HEK293T (cell line): Measurements from ENCODE around the gene STEAP3.

ENCODE experiments used
- CTCF ChIA-PET: fragments of 350-600 bp; formaldehyde crosslinking; extraction: SDS; loops from one replicate; lab custom pipeline; 2021; ENCODE audit warnings: antibody characterized with exemption, inconsistent platforms; lab: Yijun Ruan, JAX
- POLR2A ChIA-PET: fragments of 350-600 bp; formaldehyde crosslinking; extraction: SDS; loops from one replicate; lab custom pipeline; 2020; ENCODE audit warnings: antibody characterized with exemption, inconsistent platforms; lab: Yijun Ruan, JAX
- DNase-seq: peaks from one replicate; pipeline ENCODE4 v3.0.0; 2012; ENCODE audit warnings: mixed read lengths; ENCODE audit errors: extremely low spot score
- ARNT ChIP-seq: fragments of 450-650 bp; IDR thresholded peaks from 2 replicates; pipeline ENCODE4 v1.6.1; 2017; ENCODE audit warnings: mild to moderate bottlenecking
- BHLHE40 ChIP-seq: fragments of 450-650 bp; IDR thresholded peaks from 2 replicates; pipeline ENCODE4 v1.6.1; 2016; ENCODE audit warnings: mild to moderate bottlenecking, moderate library complexity, borderline replicate concordance
- CTBP1 ChIP-seq: fragments of 450-650 bp; IDR thresholded peaks from 2 replicates; pipeline ENCODE4 v1.6.1; 2016; ENCODE audit warnings: borderline replicate concordance
- ELF4 ChIP-seq: fragments of 450-650 bp; IDR thresholded peaks from 2 replicates; pipeline ENCODE4 v1.6.1; 2017; ENCODE audit warnings: antibody characterized with exemption
- FOXA1 ChIP-seq: fragments of 450-650 bp; IDR thresholded peaks from 2 replicates; pipeline ENCODE4 v1.6.1; 2016; ENCODE audit warnings: mild to moderate bottlenecking
- FOXK2 ChIP-seq: fragments of 450-650 bp; IDR thresholded peaks from 2 replicates; pipeline ENCODE4 v1.6.1; 2016; ENCODE audit warnings: mild to moderate bottlenecking
- FOXM1 ChIP-seq: fragments of 450-650 bp; IDR thresholded peaks from 2 replicates; pipeline ENCODE4 v1.6.1; 2017; ENCODE audit warnings: mild to moderate bottlenecking, borderline replicate concordance
- HDGF ChIP-seq: fragments of 450-650 bp; IDR thresholded peaks from 2 replicates; pipeline ENCODE4 v1.6.1; 2017; ENCODE audit warnings: antibody characterized with exemption, borderline replicate concordance
- L3MBTL2 ChIP-seq: fragments of 450-650 bp; conservative IDR thresholded peaks from 2 replicates; pipeline ENCODE4 v1.6.1; 2016; ENCODE audit warnings: mild to moderate bottlenecking
- LEF1 ChIP-seq: fragments of 450-650 bp; IDR thresholded peaks from 2 replicates; pipeline ENCODE4 v1.6.1; 2017; ENCODE audit warnings: mild to moderate bottlenecking, borderline replicate concordance
- NFRKB ChIP-seq: fragments of 450-650 bp; IDR thresholded peaks from 2 replicates; pipeline ENCODE4 v1.6.1; 2016; ENCODE audit warnings: mild to moderate bottlenecking, moderate library complexity
- PKNOX1 ChIP-seq: fragments of 450-650 bp; IDR thresholded peaks from 2 replicates; pipeline ENCODE4 v1.6.1; 2016
- SP1 ChIP-seq: fragments of 450-650 bp; IDR thresholded peaks from 2 replicates; pipeline ENCODE4 v1.6.1; 2017
- SUZ12 ChIP-seq: fragments of 450-650 bp; IDR thresholded peaks from 2 replicates; pipeline ENCODE4 v1.6.1; 2016; ENCODE audit warnings: mild to moderate bottlenecking
- TARDBP ChIP-seq: fragments of 450-650 bp; IDR thresholded peaks from 2 replicates; pipeline ENCODE4 v1.6.1; 2016
- ZNF384 ChIP-seq: fragments of 450-650 bp; IDR thresholded peaks from 2 replicates; pipeline ENCODE4 v1.6.1; 2016

The STEAP3 gene

GRCh38 chr2:119202610-119203310 lies 20.9 kb upstream of the STEAP3 start:
- CTCF ChIA-PET = interaction anchor here (0.7 kb wide), 2 partner anchors 1822 to 1996 kb away, joined by 3 read pairs; no protein-coding TSS in a partner anchor

GRCh38 chr2:119204525-119204924 lies 19.1 kb upstream of the STEAP3 start:
- TF ChIP-seq HDGF (no peak), PKNOX1 (no peak), CTBP1 (no peak), SP1 (no peak), TARDBP (no peak), LEF1 (no peak), ARNT (no peak), FOXK2 (no peak), SUZ12 (no peak), FOXA1 (no peak), NFRKB (no peak), L3MBTL2 (no peak), FOXM1 (no peak), BHLHE40 (no peak), ZNF384 (no peak), ELF4 (no peak)
- ChIA-PET CTCF (no interaction called here), POLR2A (no interaction called here)
- no peak for DNase-seq

More at GRCh38 chr2:119202610-119203310, 20.9 kb upstream of the STEAP3 start:
- POLR2A ChIA-PET = no interaction called here
- TF ChIP-seq SUZ12 (no peak), FOXM1 (no peak), PKNOX1 (no peak), L3MBTL2 (no peak), FOXK2 (no peak), FOXA1 (no peak), ZNF384 (no peak), TARDBP (no peak), SP1 (no peak), LEF1 (no peak), NFRKB (no peak), ELF4 (no peak), CTBP1 (no peak), BHLHE40 (no peak), ARNT (no peak)
- DNase-seq = no peak

- ChIA-PET POLR2A (no interaction called here), CTCF (no interaction called here)
- TF ChIP-seq SP1 (no peak), LEF1 (no peak), CTBP1 (no peak), SUZ12 (no peak), FOXA1 (no peak), ARNT (no peak), FOXK2 (no peak), BHLHE40 (no peak), HDGF (no peak), NFRKB (no peak), PKNOX1 (no peak), L3MBTL2 (no peak), TARDBP (no peak)
Measured at GRCh38 chr2:119205001-119205706, 18.5 kb upstream of the STEAP3 start.

GRCh38 chr2:119206201-119206600 lies 17.4 kb upstream of the STEAP3 start:
- TF ChIP-seq ELF4 = no peak
- no peak for DNase-seq
- ChIA-PET CTCF (interaction anchor here (0.5 to 0.7 kb wide), 2 partner anchors 18 to 667 kb away, joined by 3 read pairs; no protein-coding TSS in a partner anchor), POLR2A (no interaction called here)

More at GRCh38 chr2:119205001-119205706, 18.5 kb upstream of the STEAP3 start:
- DNase-seq = no peak

GRCh38 chr2:119207447-119207846 lies 16.2 kb upstream of the STEAP3 start:
- ChIA-PET POLR2A (no interaction called here), CTCF (no interaction called here)
- DNase-seq = no peak
- TF ChIP-seq FOXK2 = no peak
- TF ChIP-seq PKNOX1 = no peak
- no peak for TF ChIP-seq SUZ12
- no peak for TF ChIP-seq BHLHE40
- TF ChIP-seq CTBP1 = no peak
- TF ChIP-seq FOXA1 = no peak
- TF ChIP-seq NFRKB = no peak
- no peak for TF ChIP-seq ZNF384
- no peak for TF ChIP-seq ARNT
- TF ChIP-seq SP1 = no peak
- no peak for TF ChIP-seq HDGF
- TF ChIP-seq ELF4 = no peak
- TF ChIP-seq FOXM1 = no peak
- TF ChIP-seq L3MBTL2 = no peak
- no peak for TF ChIP-seq LEF1
- TF ChIP-seq TARDBP = no peak
